Activated CD4-positive, alpha-beta T cell treated with anti-CD3 and anti-CD28 coated beads, Interleukin-2, Interleukin-6, amounts not matched to agents 100 ng/mL and 50 ng/mL, durations not matched to agents 16 hours and 8 hours (primary cell): ENCODE measurements around the gene THY1.

Experiments
- DNase-seq: peaks from one replicate; pipeline ENCODE4 v3.0.0-alpha.2; 2020

Gene THY1

GRCh38 chr11:119381181-119381988 lies 41.6 kb downstream of the THY1 start, which contains the start of gene USP2:
TSS of gene USP2 (minus strand) at chr11:119381690. CDS start at chr11:119373480, 8,210 bp downstream.
- peak; percentile 96 for DNase-seq

DNA sequence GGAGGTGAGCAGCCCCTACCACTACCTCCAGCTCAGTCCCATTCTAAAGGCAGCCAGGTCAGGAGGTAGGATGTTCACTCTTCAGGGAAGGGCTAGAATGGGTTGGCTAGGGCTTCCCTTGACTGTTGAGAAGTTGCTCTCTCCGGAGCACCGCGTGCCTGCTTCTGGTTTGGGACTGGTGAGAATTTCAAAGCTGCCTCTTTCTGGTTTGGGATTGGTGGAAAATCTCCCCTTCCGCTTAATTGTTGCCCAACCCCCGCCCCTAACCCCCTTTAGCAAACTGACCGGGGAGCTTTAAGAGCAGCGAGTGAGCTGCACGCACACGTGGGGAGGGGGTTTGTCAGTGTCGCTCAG lies 42.2 kb downstream of the THY1 start:
- DNase-seq: no peak

DNA sequence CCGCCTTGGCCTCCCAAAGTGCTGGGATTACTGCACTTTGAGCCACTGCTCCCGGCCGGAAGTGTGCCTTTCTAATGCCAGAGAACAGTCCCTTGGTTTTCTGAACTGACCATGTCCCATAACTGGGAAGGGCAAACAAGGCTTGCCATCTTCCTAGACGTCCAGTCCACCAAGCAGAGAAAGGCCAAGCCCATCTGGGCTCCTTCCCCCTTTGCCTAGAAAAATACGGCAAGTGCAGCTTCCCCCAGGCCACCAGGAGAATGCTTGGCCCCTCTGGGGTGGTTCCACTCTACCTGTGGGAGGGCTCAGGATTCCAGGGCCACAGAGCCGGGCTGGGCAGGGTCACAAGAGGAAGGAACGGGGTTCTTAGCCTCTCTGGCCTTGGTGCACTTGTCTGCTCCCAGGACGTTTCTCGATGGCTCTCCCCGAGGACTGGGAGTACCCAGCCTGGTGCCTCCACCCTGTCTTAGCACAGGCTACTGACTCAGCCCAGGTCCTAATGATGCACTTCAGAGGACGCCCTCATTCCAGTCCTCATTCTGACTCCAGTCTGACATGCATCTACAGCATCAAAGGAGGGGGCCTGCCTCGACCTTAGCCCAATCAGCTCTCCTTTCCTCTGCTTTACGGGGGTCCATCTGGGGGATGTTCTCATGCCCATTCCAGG lies 42.7 kb downstream of the THY1 start:
- no peak for DNase-seq

DNA sequence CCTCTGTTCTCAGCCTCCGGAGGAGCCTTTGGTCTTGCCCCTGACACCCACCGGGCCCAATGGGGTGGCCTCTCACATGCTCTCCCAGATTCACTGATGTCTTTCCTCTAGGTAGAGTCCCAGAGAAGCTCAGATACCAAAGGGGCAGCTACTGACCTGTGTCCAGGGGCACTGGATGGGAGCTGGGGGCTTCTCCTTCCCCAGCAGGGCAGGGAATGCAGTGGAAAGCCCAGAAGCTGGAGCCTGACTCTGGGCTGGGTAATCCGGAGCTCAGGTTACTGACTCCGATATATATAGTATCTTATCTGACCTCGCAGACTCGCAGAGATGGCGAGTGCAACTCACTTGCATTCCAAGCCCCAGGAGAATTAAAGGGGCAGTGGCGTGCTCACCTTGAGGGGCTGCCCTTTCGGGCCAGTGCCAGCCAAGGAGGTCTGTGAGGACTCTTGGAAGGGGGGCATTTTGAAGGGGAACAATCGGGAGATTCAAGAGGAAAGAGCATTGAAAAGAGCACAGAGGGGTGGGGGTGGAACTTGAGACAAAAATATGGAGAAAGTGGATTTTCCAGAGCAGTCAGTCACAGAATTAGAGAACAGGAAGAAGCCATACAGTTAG lies 44.0 kb downstream of the THY1 start:
- no peak for DNase-seq

DNA sequence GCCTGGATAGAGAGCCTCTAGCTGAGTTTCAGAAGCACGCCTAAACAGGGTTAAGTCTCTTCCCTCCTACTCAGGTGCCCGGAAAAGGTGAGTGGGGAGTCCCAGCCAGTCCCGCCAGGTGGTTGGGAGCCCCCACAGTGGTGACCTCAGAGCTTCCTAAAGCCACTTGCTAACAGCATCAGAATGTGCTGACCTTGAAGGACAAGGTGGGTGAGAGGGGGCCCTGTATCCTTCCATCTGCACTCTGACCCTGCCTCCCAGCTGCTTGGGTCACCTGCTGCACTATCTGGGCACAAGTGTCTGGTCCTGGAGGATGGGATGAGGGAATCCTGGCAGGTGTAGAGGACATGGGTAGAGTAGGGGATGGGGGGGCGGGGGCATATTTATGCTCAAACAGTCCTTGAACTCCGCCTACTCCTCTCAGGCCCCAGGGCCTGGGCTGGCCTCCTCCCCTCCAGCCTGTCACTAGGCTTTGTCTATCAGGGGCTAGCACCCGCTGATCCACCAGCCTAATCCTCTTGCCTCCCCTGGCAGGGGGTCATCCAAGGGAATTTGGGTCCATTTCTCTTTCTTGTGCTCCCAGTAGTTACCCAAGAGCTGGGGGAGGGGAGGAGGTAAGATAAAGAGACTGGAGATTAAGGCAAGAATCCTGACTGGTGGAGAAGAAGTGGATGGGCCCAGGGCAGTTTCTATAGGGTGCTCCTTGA lies 44.9 kb downstream of the THY1 start:
- no peak for DNase-seq

- no peak for DNase-seq
Observed at GRCh38 chr11:119377112-119377901, 45.7 kb downstream of the THY1 start.

GRCh38 chr11:119376197-119376847 lies 46.6 kb downstream of the THY1 start:
- no peak for DNase-seq

- DNase-seq: no peak
Observed at GRCh38 chr11:119375337-119376196, 47.4 kb downstream of the THY1 start.

DNA sequence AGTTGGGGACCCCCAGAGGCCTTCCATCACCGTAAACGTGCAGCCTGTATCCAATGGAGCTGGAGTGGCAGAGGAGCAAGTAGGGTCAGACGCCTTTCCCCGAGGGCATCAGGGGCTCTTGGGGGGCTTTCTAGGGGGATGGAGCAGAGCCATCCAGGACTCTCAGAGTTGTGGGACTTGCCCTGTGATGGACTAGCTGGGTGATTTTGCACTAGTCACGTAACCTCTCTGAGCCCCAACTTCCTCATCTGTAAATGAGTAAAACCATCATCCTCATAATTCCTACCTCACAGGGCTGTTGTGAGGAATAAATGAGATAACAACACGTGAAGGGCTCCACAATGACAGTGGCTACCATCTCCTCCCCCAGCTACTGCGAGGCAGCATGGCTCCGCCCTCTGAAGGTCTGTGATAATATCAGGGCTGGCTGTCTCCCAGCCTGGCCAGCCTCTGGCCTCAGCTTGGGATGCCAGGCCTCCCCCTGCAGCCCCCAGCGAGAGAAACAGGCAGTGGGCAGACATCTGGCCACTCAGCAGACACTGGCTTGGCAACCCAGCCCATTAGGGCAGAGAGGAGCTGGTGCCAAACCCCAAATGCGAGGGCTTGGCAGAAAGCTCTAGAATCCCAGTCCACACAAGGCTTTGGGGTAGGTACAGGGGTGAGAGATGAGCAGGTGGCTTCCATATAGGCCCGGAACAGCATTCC lies 48.2 kb downstream of the THY1 start:
- DNase-seq: no peak

DNA sequence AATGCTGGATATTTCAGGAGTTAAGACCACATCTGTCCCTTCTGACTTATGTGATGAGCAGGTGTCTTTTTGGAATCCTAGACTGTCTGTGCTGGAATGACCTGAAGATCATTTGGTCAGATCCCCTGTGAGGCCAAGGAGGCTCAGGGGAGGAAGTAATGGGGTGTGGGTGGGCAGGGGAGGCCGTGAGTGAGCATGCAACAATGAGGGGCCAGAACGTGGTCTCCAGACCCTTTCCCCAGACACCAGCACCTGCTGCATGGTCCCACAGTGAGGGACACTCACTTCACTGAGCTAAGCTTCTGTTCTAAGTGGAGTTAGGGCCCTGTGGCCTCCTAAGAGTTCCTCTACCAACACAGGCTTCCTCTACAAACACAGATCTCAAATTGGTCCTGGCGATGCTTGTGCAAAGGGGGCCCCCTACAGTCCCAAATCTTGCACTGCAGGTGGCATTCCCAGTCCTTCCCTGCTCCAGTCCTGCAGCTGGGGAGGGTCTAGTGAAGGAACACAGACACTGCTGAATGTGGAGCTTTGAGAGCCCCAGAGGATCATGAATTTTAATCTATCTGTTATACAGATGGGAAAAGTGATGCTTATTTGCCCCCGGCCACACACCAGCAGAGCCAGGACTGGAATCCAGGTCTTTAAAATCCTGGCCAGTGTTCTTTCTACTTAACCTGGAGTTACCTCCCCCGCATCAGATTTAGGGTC lies 48.9 kb downstream of the THY1 start:
- DNase-seq: peak; percentile 60

DNA sequence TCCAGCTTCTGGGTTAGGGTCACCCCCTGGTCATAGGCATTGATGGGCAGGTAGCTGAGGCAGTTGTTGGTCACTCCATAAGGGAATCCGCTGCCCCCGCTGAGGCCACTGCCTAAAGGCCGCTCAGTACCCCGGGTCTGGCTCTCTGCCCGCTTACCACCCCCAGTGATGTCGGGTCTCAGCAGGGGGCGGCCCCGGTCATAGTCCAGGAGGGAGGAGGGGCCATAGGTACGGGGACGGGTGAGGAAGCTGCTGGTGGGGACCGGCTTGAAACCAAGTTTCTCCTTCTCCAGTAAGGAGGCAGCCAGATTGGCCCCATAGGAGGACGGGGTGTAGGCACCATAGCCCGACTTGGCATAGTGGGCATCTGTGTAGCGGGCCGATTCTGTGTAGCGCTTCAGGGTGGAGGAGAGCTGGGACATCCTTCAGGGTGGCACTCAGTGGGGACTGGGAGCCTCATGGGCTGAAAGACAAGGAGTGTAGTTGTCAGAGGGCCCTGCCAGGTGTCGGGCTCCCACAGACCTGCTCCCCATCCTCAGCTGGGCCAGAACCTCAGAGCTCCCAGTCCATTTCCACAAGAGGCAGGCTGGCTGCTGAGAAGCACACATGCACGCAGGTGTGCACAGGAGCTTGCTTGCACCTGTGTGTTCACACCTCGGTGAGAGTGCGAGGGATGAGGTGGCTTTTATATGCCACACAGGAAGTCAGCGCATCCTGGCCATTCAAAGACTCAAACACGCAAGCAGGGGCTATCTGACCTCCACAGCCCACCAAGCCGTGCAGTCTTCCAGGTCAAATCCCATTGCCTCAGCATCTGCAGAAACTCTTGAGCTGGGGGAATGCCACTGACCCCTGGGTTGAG lies 49.7 kb downstream of the THY1 start:
- no peak for DNase-seq

DNA sequence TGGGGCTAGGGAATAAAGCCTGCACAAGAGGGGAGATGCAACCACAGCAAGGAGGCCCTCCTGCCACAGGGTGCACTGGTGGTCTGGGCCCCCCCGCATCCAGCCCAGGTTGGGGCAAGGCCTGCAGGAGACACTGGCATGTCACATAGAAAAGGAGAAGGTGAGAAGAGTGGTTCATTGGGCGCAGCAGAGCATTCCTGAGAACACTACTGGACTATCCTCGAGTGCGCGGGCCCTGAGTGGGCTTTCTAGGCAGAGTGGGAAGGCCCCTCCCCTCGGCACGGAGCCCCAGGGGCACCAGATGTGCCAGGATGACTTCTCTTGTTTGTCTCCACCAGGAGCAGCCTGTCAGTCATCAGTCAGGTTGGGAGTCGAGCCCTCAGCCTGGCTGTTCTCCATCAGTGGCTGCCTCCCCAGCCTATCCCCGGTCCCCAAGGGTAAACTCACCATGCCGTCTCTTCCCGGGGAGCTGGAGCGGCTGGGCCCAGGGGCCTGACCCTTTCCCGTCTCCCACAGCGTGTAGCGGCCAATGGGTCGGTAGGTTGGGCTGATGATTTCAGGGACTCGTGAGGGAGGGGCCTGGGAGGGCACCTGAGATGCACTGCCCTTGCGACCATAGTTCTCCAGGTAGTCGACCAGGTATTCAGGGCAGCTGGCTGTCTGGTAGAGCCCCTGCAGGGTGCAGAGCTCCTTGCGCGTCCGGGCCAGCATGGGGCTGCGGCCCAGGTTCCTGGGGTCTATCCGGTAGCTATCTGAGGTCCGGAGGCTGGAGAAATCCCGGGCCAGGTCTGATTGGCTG lies 50.5 kb downstream of the THY1 start:
- no peak for DNase-seq

DNA sequence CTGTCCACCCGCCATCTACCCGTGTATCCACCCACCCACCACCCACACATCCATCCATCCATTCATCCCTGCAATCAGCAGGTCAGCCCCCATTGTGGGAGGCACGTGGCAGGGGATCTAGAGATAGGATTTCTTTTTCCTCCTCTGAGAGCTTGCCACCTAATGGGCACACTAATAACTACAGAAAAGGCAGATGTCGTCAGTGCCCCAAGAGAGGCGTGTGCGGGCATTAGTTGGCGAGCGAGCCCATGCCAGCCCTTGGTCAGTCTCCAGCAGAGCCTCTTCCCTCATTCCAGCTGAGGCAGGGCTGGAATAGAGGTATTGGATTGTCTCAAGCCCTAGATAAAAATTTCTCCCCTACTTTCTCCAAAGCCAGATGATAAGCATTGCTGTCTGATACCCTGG lies 51.2 kb downstream of the THY1 start:
- DNase-seq: no peak

DNA sequence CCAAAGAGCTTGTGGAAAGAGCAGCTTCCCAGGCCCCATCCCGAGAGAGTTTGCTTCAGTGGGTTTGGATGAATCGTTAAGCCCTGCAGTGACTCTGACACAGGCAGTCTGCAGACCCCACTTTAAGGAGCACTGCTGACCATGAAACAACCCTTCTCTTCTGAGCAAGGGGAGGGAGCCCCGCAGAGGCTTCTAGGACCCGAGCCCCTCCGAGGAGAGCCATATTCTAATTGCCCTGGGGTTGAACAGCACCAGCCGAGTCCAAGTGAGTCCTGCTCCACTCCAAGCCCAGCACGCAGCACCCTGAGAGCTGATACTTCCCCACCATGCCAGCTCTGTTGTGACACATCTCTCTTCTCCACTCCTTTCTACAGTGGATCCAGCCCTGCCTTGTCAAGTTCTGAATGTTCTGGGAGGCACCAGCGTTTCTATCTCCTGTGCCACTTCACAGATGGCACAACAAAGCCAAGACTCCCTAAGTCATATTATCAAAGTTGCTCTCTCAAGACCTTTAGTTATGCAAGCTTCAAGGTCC lies 51.8 kb downstream of the THY1 start:
- no peak for DNase-seq

GRCh38 chr11:119370486-119371046 lies 52.4 kb downstream of the THY1 start:
- DNase-seq: no peak

- no peak for DNase-seq
Observed at GRCh38 chr11:119369132-119369925, 53.6 kb downstream of the THY1 start.
